Lung (tissue), 12 donors: ENCODE measurements around the gene SLC16A3. TPM values are rescaled to one million over a fixed set of nuclear protein-coding genes. Genes with fewer than 3 reads are reported as not detected.

ENCODE experiments used
- ATAC-seq: fragments of 200-7000 bp; cut with Tn5 transposase; one replicate; pipeline ENCODE4 v1.9.1; 2020; ENCODE audit warnings: moderate number of reproducible peaks; ENCODE audit not compliant: insufficient read depth, low FRiP score
- DNase-seq, 3 donors: peaks; one replicate each; pipeline ENCODE4 v3.0.0-alpha.2; 2013 to 2017
- H3K27ac ChIP-seq, 2 donors: one replicate each; pipeline ENCODE4 v1.5.1; 2013; ENCODE audit warnings: mild to moderate bottlenecking in 2 of 2, moderate library complexity in 2 of 2, control low read depth in 1 of 2, inconsistent platforms in 1 of 2, low read depth in 1 of 2, low read length in 1 of 2
- H3K27me3 ChIP-seq, 3 donors: one replicate each; pipeline ENCODE4 v1.5.1; 2013; ENCODE audit warnings: low read length in 2 of 3; ENCODE audit not compliant: control insufficient read depth in 3 of 3, insufficient read depth in 3 of 3
- H3K36me3 ChIP-seq, 4 donors: one replicate each; pipeline ENCODE4 v1.5.1; 2013; ENCODE audit warnings: low read length in 4 of 4, mild to moderate bottlenecking in 1 of 4, moderate library complexity in 1 of 4; ENCODE audit not compliant: control insufficient read depth in 4 of 4, insufficient read depth in 4 of 4
- H3K4me1 ChIP-seq, 5 donors: one replicate each; pipeline ENCODE4 v1.5.1; 2013; ENCODE audit warnings: low read length in 5 of 5, mild to moderate bottlenecking in 2 of 5, moderate library complexity in 1 of 5; ENCODE audit not compliant: control insufficient read depth in 5 of 5, insufficient read depth in 5 of 5
- H3K4me3 ChIP-seq: one replicate; pipeline ENCODE4 v1.5.1; 2013; ENCODE audit warnings: mild to moderate bottlenecking, control low read depth, moderate library complexity
- H3K9ac ChIP-seq, 2 donors: one replicate each; pipeline ENCODE4 v1.5.1; 2013; ENCODE audit warnings: low read length in 2 of 2, control low read depth in 1 of 2; ENCODE audit not compliant: insufficient read depth in 1 of 2
- H3K9me3 ChIP-seq, 4 donors: one replicate each; pipeline ENCODE4 v1.5.1; 2013; ENCODE audit warnings: low read length in 3 of 4, mild to moderate bottlenecking in 1 of 4, moderate library complexity in 1 of 4; ENCODE audit not compliant: control insufficient read depth in 4 of 4, insufficient read depth in 3 of 4
- CTCF ChIP-seq: IDR thresholded peaks from 2 replicates; pipeline ENCODE4 v1.5.1; 2012; ENCODE audit warnings: mild to moderate bottlenecking; ENCODE audit errors: control extremely low read depth, extremely low read depth
- WGBS, 2 donors: extraction: QIAGEN DNeasy Blood & Tissue Kit; methylation state at CpG; one replicate each; pipeline ENCODE4 v1.1.7; 2013; 5-methylcytosine and 5-hydroxymethylcytosine counted together
- polyA plus RNA-seq, 2 donors: library from polyadenylated mRNA; stranded (reverse); fragments of 200-250 nt; gene quantifications; one replicate each; pipeline ENCODE4 v1.2.1, GENCODE V29; 2013
- total RNA-seq, 2 donors: library from RNA; depleted of rRNA in 1 of 2; stranded (reverse); fragments of >200 nt in 1 of 2; gene quantifications; one replicate each; pipeline ENCODE4 v1.2.1, GENCODE V29; 2014 to 2021
- donor health status: control.
- donor health status: control.
- donor health status: Bipolar disorder and iron deficiency.
- donor health status: healthy.
- donor health status: DM: yes; HTN: yes; CAD: no.

SLC16A3 gene
- total and polyA plus RNA-seq, 4 donors: 31.0 to 309 (median 93.4) TPM

GRCh38 chr17:82225368-82226029 lies 3.3 kb upstream of the SLC16A3 start:
- Histone ChIP-seq H3K27ac (no peak overlapping the region), H3K4me1 (peaks cover 0 to 15% (median 2%) of the 10 kb centered on the region in 5 donors), H3K9ac (no peak overlapping the region), H3K36me3 (no peaks in the 10 kb centered on the region), H3K9me3 (no peaks in the 10 kb centered on the region), H3K27me3 (no peaks in the 10 kb centered on the region), H3K4me3 (no peak overlapping the region)
- 75 to 80% methylated on average over 24 of the region's 24 CpGs for WGBS, 2 donors
- no peak for TF ChIP-seq CTCF
- DNase-seq: no peak
- ATAC-seq: no peak

GRCh38 chr17:82226146-82226808 lies 2.6 kb upstream of the SLC16A3 start:
- Histone ChIP-seq H3K4me1 (peaks cover 0 to 19% (median 5%) of the 10 kb centered on the region in 5 donors), H3K9me3 (no peaks in the 10 kb centered on the region), H3K4me3 (no peak overlapping the region), H3K9ac (no peak overlapping the region), H3K27ac (no peak overlapping the region), H3K36me3 (no peaks in the 10 kb centered on the region), H3K27me3 (no peaks in the 10 kb centered on the region)
- DNase-seq (no peak), ATAC-seq (no peak)
- TF ChIP-seq CTCF: no peak
- 91 to 94% methylated on average over 14 to 15 of the region's 15 CpGs for WGBS, 2 donors

GRCh38 chr17:82226809-82227628 lies 1.8 kb upstream of the SLC16A3 start:
- DNase-seq (no peak), ATAC-seq (no peak)
- no peak for TF ChIP-seq CTCF
- H3K36me3 ChIP-seq: no peaks in the 10 kb centered on the region
- H3K9me3 ChIP-seq: no peaks in the 10 kb centered on the region
- H3K4me1 ChIP-seq: peaks cover 0 to 27% (median 7%) of the 10 kb centered on the region in 5 donors
- no peak overlapping the region for H3K9ac ChIP-seq
- H3K27me3 ChIP-seq: no peaks in the 10 kb centered on the region
- H3K4me3 ChIP-seq: no peak overlapping the region
- 88 to 90% methylated on average over 15 to 16 of the region's 16 CpGs for WGBS, 2 donors
- H3K27ac ChIP-seq: no peak overlapping the region
